GM12872 (cell line): Measurements from ENCODE around the gene SETD1A.

Source experiments
- TF ChIP-seq, protein P1 (sequence below): IDR thresholded peaks from 3 replicates; pipeline ENCODE4 v1.5.1; 2011; ENCODE audit warnings: low read depth, mild to moderate bottlenecking, low read length, moderate library complexity; ENCODE audit not compliant: insufficient read depth

The SETD1A gene

DNA sequence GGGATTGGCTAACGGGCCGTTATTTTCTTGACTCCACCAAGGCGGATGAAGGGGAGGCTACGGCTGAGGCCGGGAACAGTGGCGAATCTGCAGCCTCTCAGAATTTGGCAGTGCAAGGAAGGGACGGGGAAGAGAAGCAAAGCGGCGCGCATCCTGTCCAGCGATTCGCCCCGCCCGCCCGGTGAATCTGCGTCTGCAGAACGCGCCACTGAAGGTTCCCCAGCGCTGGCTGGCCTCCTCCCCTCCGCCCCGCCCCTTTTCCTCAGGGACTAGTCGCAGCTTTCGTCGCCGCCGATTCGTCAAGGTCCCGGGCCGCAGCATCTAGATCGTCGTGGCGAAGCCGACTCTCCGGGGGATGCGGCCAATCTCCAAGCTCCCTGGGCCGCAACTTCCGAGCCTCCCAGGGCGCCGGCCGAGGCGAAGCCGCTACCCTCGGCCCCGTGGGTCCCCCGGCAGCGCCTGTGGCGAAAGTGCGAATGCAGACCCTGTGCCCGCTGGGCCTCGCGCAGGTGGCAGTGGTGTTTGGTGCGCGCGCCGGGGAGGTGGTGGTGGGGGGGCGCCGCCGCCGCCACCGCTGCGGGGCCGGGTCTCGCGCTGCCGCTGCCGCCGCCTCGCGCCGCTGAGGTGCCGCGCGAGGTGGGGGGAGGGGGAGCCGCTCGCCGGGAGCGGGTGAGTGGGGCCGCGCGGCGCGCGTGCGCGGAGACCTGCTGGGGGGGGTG lies at the start of gene SETD1A:
Gene SETD1A, plus strand, starts transcription at position 299 of the 719 bp plus-strand sequence. CDS start 978 bp downstream, outside the sequence.
- TF ChIP-seq, protein P1, sequence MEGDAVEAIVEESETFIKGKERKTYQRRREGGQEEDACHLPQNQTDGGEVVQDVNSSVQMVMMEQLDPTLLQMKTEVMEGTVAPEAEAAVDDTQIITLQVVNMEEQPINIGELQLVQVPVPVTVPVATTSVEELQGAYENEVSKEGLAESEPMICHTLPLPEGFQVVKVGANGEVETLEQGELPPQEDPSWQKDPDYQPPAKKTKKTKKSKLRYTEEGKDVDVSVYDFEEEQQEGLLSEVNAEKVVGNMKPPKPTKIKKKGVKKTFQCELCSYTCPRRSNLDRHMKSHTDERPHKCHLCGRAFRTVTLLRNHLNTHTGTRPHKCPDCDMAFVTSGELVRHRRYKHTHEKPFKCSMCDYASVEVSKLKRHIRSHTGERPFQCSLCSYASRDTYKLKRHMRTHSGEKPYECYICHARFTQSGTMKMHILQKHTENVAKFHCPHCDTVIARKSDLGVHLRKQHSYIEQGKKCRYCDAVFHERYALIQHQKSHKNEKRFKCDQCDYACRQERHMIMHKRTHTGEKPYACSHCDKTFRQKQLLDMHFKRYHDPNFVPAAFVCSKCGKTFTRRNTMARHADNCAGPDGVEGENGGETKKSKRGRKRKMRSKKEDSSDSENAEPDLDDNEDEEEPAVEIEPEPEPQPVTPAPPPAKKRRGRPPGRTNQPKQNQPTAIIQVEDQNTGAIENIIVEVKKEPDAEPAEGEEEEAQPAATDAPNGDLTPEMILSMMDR, result no peak

DNA sequence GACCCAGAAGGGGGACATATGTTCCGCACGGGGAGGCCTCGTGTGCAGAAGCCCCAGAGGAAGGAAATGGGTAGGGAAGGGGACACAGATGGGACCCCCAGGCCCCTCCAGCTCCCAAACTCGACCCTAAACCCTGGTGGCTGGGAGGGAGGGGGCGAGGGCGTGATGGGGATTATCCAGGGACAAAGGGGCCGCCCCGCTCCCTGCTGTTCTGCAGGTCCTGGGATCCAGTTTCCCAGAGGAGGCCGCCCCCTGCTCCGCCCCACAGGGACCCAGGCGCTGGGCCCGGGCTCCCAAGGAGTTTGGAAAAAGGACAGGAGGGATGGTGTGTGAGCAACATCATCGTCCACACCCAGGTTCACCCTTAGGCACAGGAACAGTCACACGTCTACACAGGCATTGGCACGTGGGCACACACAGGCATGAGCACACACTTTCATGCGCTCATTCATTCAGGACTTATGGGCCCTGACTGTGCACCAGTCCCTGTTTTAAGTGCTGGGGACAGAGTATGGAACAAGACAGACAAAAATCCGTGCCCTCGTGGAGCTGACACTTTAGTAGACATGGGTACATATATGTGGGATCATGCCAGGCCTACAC lies 47.0 kb upstream of the SETD1A start:
- TF ChIP-seq, protein P1, result no peak

DNA sequence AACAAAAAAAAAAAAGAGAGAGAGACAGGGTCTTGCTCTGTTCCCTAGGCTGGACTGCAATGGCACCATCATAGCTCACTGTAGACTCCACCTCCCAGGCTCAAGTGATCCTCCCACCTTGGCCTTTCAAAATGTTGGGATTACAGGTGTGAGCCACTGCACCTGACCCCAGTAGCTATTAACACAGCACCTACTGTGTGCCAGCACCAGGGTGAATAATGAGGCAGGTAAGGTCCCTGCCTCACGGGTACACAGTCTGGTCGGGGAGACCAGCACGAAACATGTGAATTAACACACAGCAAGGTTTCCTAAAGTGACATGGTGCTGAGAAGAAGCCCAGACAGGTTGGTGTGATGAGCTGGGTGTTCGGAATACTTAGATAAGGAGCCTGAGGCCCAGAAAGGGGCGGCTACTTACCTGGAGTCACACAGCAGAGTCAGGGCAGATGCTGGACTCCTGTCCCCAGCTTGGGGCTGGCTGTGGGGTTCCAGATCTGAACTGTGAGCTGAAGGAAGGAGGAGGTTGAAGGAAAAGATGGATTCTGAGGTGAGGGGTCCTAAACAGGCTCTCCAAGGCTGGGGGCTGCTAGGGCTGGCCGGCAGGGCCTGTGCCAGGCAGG lies 44.7 kb upstream of the SETD1A start:
- TF ChIP-seq, protein P1, result no peak

DNA sequence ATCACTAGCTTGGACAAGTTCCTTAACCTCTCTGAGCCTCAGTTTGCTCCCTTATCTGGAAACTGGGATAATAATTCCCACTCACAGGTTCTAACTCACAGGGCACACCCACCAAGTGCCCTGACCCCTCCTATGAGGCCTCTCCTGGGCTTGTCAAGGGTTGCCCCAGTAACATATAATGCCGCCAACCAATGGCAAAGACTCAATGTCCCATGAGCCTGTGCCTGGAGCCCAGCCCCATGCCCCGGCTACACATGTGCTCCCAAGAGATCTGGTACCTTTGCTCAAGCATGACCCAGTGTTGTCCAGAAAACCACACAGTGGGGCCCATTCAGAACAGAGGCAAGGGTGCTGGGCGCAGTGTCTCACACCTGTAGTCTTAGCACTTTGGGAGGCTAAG lies 42.7 kb upstream of the SETD1A start:
- TF ChIP-seq, protein P1, result no peak

DNA sequence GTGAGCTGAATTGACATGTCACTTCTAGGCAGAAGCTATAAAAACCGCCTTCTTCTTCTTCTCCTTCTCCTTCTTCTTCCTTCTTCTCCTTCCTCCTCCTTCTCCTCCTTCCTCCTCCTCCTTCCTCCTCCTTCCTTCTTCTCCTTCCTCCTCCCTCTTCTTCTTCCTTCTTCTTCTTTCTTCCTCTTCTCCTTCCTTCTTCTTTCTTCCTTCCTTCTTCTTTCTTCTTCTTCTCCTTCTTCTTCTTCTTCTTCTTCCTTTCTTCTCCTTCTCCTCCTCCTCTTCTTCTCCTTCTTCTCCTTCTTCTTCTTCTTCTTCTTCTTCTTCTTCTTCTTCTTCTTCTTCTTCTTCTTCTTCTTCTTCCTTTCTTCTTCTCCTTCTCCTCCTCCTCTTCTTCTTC lies 38.9 kb upstream of the SETD1A start:
- TF ChIP-seq, protein P1, result no peak

DNA sequence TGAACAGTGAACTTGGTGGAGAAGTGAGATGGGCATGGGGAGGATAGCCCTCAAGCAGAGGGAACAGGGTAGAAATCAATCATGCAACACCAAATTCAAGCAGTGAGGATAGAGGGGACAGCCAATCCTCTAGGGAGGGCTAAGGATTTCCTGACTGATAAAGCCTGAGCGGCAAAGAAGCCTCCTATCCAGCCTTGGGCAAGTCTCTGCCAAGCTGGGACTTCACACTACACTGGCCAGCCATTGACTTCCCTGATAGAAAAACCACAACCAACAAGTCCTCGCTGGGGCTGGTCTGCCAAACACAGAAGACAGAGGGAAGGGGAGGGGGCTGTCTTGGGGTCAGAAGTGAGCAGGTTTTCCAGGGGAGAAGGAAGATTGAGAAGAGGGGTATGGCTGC lies 36.7 kb upstream of the SETD1A start:
- TF ChIP-seq, protein P1, result no peak

DNA sequence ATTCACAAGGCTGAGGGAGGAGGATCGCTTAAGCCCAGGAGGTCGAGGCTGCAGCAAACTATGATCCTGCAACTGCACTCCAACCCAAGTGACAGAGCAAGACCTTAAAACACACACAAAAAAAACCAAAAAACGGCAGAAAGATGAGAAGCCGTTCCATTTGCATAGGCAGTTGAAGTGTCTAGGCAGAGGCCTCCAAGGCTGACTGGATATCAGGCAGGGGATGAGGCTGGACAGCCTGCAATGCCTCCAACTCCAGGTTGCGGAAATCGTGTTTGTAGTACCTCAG lies 36.2 kb upstream of the SETD1A start:
- TF ChIP-seq, protein P1, result no peak
